Placental epithelial cell (primary cell): Measurements from ENCODE around the gene ATOH1. TPM values are rescaled to one million over a fixed set of nuclear protein-coding genes. Genes with fewer than 3 reads are reported as not detected.

ENCODE experiments used
- small RNA-seq: library from RNA; depleted of rRNA; stranded (forward); fragments of <200 nt; gene quantifications from one replicate; pipeline ENCODE3, GENCODE V24; 2012
- total RNA-seq: library from RNA; depleted of rRNA; stranded (reverse); fragments of >200 nt; gene quantifications from 2 replicates; pipeline ENCODE4 v1.2.3, GENCODE V29; 2012

The ATOH1 gene, protein sequence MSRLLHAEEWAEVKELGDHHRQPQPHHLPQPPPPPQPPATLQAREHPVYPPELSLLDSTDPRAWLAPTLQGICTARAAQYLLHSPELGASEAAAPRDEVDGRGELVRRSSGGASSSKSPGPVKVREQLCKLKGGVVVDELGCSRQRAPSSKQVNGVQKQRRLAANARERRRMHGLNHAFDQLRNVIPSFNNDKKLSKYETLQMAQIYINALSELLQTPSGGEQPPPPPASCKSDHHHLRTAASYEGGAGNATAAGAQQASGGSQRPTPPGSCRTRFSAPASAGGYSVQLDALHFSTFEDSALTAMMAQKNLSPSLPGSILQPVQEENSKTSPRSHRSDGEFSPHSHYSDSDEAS
- not detected in 2 replicates for total RNA-seq

DNA sequence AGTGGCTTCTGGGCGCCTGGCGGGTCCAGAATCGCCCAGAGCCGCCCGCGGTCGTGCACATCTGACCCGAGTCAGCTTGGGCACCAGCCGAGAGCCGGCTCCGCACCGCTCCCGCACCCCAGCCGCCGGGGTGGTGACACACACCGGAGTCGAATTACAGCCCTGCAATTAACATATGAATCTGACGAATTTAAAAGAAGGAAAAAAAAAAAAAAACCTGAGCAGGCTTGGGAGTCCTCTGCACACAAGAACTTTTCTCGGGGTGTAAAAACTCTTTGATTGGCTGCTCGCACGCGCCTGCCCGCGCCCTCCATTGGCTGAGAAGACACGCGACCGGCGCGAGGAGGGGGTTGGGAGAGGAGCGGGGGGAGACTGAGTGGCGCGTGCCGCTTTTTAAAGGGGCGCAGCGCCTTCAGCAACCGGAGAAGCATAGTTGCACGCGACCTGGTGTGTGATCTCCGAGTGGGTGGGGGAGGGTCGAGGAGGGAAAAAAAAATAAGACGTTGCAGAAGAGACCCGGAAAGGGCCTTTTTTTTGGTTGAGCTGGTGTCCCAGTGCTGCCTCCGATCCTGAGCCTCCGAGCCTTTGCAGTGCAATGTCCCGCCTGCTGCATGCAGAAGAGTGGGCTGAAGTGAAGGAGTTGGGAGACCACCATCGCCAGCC, at the start of gene ATOH1:
TSS of gene ATOH1 (plus strand) at position 422 of the 663 bp plus-strand sequence. CDS start at position 596, 174 bp downstream.

Small RNA genes within 50 kb of the gene (small RNA-seq; reads per million reads assigned to genes)
- not detected for gene RNA5SP164
